Activated CD4-positive, CD25-positive, alpha-beta regulatory T cell (primary cell): ENCODE data around the gene CHRNA5.

Source experiments
- DNase-seq, 4 experiments: peaks; one replicate each; lab custom pipeline; 2025; lab: John Stamatoyannopoulos, UW

The CHRNA5 gene

GRCh38 chr15:78640527-78641101 lies 75.3 kb downstream of the CHRNA5 start:
- DNase-seq, result no peak

GRCh38 chr15:78641102-78641748 lies 75.9 kb downstream of the CHRNA5 start, which contains the start of gene CHRNB4:
TSS of gene CHRNB4 (minus strand) at chr15:78641210. CDS start at chr15:78641133, 77 bp downstream.
- DNase-seq, result no peak

- DNase-seq, result no peak
These were observed 76.5 kb downstream of the CHRNA5 start for GRCh38 chr15:78641749-78642275.

- DNase-seq, result no peak
These were observed 77.0 kb downstream of the CHRNA5 start for GRCh38 chr15:78642331-78642730.
